NT2/D1 (cell line): ENCODE measurements around the gene TOE1.

Experiments
- SUZ12 ChIP-seq: IDR thresholded peaks from 2 replicates; pipeline ENCODE4 v1.6.1; 2011; ENCODE audit not compliant: insufficient read length, insufficient read depth; ENCODE audit errors: extremely low read depth
- ZNF274 ChIP-seq: IDR thresholded peaks from 2 replicates; pipeline ENCODE4 v1.6.1; 2011; ENCODE audit warnings: mild to moderate bottlenecking, low read depth, low read length

GRCh38 chr1:45302505-45303150 lies 37.3 kb upstream of the TOE1 start:
- TF ChIP-seq SUZ12 (no peak), ZNF274 (no peak)
